DMS114 treated with DMSO at 0.1 percent for 48 hours (cell line): ENCODE data around the gene TMED1.
"Not testable (repeated sequence)": the region's sequence is repeated elsewhere in the genome, so short reads cannot be mapped to it uniquely, and the experiment has no call there.

Experiments used
- DNase-seq: peaks from one replicate; lab custom pipeline; 2025; ENCODE audit not compliant: unreplicated experiment; lab: John Stamatoyannopoulos, UW

TMED1 gene

GRCh38 chr19:10863107-10863717 is 27.2 kb upstream of the TMED1 start:
- DNase-seq, result no peak

- no peak for DNase-seq
These were observed 26.6 kb upstream of the TMED1 start for GRCh38 chr19:10862561-10863106.

- no peak for DNase-seq
These were observed 25.2 kb upstream of the TMED1 start for GRCh38 chr19:10861103-10861651.

GRCh38 chr19:10858204-10858828 is 22.3 kb upstream of the TMED1 start:
- DNase-seq, result no peak

GRCh38 chr19:10856899-10857298 is 20.9 kb upstream of the TMED1 start:
- not testable (repeated sequence) for DNase-seq

- DNase-seq, result no peak
These were observed 20.0 kb upstream of the TMED1 start for GRCh38 chr19:10855879-10856522.

- no peak for DNase-seq
These were observed 18.5 kb upstream of the TMED1 start for GRCh38 chr19:10854350-10855089.

GRCh38 chr19:10852941-10853340 is 16.9 kb upstream of the TMED1 start:
- no peak for DNase-seq

GRCh38 chr19:10852098-10852800 is 16.2 kb upstream of the TMED1 start:
- DNase-seq, result no peak

- DNase-seq, result no peak
These were observed 14.6 kb upstream of the TMED1 start for GRCh38 chr19:10850631-10851030.

GRCh38 chr19:10848230-10848856 is 12.3 kb upstream of the TMED1 start, which contains the start of gene C19orf38:
TSS of gene C19orf38 (plus strand) at chr19:10848415. CDS start at chr19:10848509, 94 bp downstream.
- no peak for DNase-seq

GRCh38 chr19:10846500-10847202 is 10.6 kb upstream of the TMED1 start:
- no peak for DNase-seq

- DNase-seq, result no peak
These were observed 6.8 kb upstream of the TMED1 start for GRCh38 chr19:10842788-10843187.

GRCh38 chr19:10839114-10840050 is 3.4 kb upstream of the TMED1 start:
- DNase-seq, result no peak

GRCh38 chr19:10838377-10838776 is 2.4 kb upstream of the TMED1 start:
- DNase-seq, result no peak

- DNase-seq, result not testable (repeated sequence)
These were observed 1.6 kb upstream of the TMED1 start for GRCh38 chr19:10837649-10838048.

- DNase-seq, result no peak
These were observed 693 bp upstream of the TMED1 start for GRCh38 chr19:10836479-10837330.
